Peyer's patch (tissue), 4 donors: Measurements from ENCODE around the gene TTC29.

Experiments
- CTCF ChIP-seq, 6 experiments: fragments of 450-650 bp in 4 of 6; fragments of 200-600 bp in 2 of 6; sonication (generic) in 1 of 6; IDR thresholded peaks; one replicate each; pipeline ENCODE4 v1.5.1; 2017 to 2019; ENCODE audit warnings: antibody characterized with exemption in 6 of 6, mild to moderate bottlenecking in 3 of 6, moderate library complexity in 1 of 6
- POLR2A ChIP-seq, 2 donors: fragments of 450-650 bp; IDR thresholded peaks; one replicate each; pipeline ENCODE4 v1.5.1; 2017; ENCODE audit warnings: antibody characterized with exemption in 2 of 2, mild to moderate bottlenecking in 2 of 2, moderate library complexity in 2 of 2

DNA sequence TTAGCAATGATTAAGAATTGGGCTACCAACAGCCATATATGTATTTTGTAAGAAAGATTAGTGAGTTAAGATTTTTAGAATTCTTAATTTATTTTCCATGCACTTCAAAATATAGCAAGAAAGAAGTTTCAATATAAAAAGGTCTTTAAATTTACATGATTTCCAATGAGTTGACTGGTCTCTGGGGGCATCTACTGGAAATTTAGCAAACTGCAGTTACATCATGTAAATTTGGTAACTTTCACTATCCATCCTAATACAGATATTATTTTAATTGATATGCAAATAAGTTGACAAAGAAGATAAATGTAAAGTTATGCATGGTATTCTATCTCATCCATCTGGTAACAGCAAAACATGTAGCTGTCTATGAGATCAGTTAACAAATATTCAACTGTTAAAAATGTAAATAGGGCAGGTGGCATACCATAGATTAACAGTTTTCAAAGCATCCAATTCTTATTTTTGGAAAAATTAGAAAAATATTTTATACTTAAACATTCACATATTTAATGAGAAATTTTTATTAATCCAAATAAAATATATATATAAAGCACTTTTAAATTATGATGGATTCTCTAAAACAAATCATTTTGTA lies 29.1 kb downstream of the TTC29 start:
- TF ChIP-seq CTCF (IDR thresholded peaks at IDR 0.05), result peak in 5 of 6 experiments; percentile 40 to 68 (median 56)
- TF ChIP-seq POLR2A (IDR thresholded peaks at IDR 0.05), result no peak
